Measurements from ENCODE around the gene PLCD3.

PLCD3 gene

DNA sequence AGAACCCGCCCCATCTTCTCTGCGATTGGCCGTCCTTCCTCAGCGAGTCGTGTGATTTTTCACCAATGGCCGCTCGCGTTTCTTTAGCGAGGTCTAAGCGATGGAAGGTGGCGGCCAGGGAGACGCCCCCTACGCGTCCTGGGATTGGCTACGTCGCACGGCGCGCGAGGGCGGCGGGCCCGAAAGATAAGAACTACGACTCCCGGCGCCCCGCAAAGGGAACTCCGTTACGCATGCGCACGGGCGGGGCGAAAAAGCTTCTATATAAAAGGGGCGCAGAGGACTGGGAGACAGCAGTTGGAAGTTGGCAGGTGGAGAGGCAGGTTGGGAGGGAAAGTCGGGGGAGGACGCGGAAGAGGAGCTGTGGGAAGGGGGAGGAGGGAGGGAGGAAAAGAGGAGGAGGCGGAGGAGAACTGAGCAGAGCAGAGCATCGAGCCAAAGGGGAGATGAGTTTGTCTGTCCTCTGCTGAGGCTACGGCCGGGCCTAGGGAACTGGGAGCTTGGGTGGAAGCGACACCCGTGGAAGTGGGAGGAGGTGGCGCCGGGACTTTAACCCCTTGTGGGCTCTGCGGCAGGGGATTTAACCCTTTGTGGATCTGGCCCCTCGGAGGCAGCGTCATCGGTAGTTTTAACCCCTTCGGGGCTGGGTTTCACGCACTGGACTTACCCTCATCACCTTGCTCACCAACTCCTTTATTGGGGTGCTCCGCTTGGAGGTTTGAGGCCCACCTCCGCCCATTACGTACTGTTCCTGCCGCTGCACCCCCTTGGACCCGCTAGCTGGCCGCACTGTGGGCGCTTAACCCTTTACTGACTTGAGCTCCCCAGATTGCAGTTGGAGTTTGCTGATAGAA is 16.1 kb upstream of the PLCD3 start, which contains the start of gene HEXIM1:
HEXIM1 (plus strand) TSS at position 293 of the 854 bp plus-strand sequence. CDS start 716 bp downstream, outside the sequence.
- peak within 1 kb of the TSS; percentile 73 for H3K4me3 ChIP-seq (ENCODE audit: low read depth, low read length)
- TF ChIP-seq, protein P1, sequence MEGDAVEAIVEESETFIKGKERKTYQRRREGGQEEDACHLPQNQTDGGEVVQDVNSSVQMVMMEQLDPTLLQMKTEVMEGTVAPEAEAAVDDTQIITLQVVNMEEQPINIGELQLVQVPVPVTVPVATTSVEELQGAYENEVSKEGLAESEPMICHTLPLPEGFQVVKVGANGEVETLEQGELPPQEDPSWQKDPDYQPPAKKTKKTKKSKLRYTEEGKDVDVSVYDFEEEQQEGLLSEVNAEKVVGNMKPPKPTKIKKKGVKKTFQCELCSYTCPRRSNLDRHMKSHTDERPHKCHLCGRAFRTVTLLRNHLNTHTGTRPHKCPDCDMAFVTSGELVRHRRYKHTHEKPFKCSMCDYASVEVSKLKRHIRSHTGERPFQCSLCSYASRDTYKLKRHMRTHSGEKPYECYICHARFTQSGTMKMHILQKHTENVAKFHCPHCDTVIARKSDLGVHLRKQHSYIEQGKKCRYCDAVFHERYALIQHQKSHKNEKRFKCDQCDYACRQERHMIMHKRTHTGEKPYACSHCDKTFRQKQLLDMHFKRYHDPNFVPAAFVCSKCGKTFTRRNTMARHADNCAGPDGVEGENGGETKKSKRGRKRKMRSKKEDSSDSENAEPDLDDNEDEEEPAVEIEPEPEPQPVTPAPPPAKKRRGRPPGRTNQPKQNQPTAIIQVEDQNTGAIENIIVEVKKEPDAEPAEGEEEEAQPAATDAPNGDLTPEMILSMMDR (conservative IDR thresholded peaks at IDR 0.05; ENCODE audit: low read depth, low read length), result no peak
- DNase-seq (ENCODE audit: low read depth), result peak; percentile 100

DNA sequence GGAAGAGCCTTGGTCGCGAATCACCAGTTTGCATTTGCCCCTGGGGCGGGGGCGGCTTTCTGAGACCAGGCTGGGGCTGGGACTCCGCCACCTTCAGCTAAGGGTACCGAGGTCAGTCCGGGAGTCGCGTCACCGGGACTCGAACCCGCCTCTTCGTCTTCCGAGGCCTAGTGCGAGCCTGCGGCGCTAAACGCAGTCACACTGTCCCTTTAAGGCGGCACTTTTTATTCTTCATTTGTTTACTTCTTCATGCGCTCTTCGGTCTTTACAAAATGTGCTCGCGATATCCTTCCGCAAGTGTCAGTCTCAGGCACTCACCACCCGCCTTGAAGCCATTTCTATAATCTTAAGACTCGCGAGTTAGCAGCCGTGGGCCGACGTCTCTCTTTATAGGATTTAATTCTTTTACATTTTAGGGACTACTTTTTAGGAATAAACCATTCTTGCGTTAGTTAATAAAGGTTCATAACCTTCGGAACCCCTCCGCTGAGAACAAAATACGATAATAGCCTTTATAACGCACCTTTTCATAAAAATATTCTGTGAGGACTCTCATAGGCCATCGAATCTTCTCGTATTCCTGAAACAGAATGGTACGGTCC is 15.4 kb upstream of the PLCD3 start:
- TF ChIP-seq, protein P1 (conservative IDR thresholded peaks at IDR 0.05; ENCODE audit: low read depth, low read length), result peak; percentile 1
- DNase-seq (ENCODE audit: low read depth), result peak; percentile 97
- peak overlapping the region; percentile 73 for H3K4me3 ChIP-seq (ENCODE audit: low read depth, low read length)

DNA sequence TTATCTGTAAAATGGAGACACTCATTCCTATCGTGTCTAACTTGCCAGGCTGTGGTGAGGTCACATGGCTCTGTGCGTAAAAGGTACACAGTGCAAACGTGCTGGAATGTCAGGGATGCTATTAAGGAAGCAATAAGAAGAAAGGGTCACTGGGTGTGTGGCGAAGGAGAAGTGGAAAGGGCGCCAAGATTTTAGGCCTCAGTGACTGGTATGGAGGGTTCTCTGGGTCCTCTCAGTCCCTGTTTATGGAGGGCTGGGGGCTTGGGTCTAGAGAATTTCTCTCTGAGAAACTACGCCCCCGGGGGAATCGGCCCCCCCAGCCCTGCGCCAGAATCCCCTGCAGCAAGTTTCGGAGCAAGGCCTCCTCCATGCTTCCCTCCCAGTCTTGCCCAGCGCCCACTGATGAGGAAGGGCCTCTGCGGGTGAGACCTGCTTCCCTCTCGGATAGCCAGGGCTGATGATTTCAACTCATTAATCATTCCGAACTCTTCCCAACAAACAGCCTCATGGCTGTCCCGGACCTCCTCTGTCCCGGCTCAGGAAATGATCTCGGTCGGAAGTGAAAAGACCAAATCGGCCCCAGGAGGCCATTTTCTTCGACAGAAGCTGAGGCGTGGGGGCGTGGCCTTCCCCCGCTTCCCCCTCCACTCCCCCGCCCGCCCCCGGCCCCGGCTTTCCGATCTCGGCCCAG is 14.7 kb upstream of the PLCD3 start:
- DNase-seq (ENCODE audit: low read depth), result peak; percentile 91
- TF ChIP-seq, protein P1 (conservative IDR thresholded peaks at IDR 0.05; ENCODE audit: low read depth, low read length), result no peak
- H3K4me3 ChIP-seq (ENCODE audit: low read depth, low read length), result peak overlapping the region; percentile 73

DNA sequence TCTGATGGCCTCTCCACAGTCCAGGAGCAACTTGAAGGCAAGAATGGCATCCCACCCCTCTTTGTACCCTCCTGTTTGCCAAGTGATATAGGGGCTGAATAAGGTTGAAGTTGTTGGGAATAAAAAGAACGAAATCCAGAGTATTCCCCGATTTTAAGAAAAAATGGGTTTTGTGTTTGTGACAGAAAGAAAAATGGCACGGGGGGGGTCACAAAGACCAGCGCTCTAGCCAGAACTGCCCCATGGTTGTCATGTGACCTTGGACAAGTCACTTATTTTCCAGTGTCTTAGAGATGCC is 14.2 kb upstream of the PLCD3 start:
- TF ChIP-seq, protein P1 (conservative IDR thresholded peaks at IDR 0.05; ENCODE audit: low read depth, low read length), result no peak
- no peak overlapping the region for H3K4me3 ChIP-seq (ENCODE audit: low read depth, low read length)
- no peak for DNase-seq (ENCODE audit: low read depth)

DNA sequence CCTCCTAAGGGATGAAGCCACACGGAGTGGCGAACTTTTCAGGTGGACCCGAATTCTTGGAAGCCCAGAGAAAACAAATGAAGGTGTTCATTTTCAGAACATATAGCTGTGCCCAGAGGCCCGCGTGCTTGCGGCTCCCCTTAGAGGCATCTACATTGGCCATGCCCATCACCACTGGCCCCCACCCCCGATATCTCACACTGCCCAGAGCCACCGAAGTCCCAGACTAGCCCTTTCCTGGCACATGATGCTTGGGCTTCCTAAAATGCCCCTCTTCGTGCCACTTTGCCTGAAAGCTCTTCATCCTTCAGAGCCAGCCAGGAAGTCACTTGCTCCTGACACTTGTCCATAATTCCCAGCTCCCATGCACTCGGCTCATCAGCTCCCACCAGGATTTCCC is 13.9 kb upstream of the PLCD3 start:
- H3K4me3 ChIP-seq (ENCODE audit: low read depth, low read length), result no peak overlapping the region
- no peak for DNase-seq (ENCODE audit: low read depth)
- TF ChIP-seq, protein P1 (conservative IDR thresholded peaks at IDR 0.05; ENCODE audit: low read depth, low read length), result no peak

DNA sequence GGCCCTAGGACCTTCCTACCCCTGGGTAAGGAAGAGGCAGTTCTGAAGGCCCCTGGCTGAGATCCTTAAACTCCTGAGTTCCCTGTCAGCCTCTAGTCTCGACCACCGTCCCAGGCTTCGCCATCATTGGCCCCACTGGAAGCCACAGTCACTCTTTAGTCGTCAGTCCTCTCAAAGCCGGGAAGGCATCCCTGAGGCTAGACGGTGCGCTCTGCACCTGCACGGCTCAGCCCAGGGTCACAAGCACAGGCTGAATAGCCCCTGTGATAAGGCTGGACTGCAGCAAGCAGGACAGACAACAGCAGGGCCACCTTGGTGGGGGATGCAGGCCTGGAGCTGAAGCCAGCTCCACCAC is 12.7 kb upstream of the PLCD3 start:
- TF ChIP-seq, protein P1 (conservative IDR thresholded peaks at IDR 0.05; ENCODE audit: low read depth, low read length), result no peak
- no peak overlapping the region for H3K4me3 ChIP-seq (ENCODE audit: low read depth, low read length)
- no peak for DNase-seq (ENCODE audit: low read depth)
